Measurements from ENCODE around the gene AKT1.
"Not testable (repeated sequence)": the region's sequence is repeated elsewhere in the genome, so short reads cannot be mapped to it uniquely, and the experiment has no call there.

The AKT1 gene

DNA sequence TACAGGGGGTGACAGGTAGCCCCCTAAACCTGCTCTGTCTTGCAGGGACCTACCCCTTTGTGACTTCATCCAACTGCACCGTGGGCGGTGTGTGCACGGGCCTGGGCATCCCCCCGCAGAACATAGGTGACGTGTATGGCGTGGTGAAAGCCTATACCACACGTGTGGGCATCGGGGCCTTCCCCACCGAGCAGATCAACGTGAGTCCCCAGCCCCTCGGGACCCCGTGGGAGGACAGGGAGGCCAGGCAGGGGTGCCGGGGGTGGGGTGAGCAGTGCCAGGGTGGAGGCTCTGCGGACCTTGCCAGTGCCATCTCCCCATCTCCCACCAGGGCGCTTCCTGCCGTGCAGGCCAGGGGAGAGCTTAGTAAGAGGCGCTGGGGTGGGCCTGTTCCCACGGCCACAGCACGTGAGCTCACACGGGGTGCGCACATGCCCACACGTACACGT is 53.7 kb downstream of the AKT1 start:
- in situ Hi-C loops (cut with MboI; ENCODE audit: low sequenced_read_pairs) = no loop called here

DNA sequence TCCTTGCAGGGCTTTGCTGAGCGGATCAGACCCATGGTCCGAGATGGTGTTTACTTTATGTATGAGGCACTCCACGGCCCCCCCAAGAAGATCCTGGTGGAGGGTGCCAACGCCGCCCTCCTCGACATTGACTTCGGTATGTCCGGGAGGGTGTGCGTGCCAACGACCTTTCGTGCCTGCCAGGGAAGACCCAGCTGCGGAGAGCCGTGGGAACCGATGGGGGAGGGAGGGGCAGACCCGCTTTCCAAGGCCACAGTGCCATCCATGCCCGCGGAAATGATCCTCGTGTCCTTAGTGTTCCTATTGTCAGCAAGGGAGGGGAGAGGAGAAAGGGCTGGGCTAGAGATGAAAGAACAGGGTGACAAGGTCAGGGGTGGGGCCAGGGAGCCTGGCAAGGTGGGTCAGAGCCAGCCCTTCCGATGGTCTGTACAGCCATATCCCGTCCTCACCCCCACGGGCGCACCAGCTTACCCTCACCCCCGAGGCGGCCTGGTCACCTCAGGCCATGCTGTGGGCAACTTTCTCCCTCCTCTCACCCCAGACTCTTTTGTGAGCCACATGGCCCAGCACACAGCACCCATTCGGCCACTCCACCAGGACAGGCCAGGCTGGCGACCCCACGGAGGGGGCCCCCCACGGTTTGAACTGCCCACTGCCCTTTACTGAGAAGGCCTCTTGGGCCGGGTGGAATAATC is 54.3 kb downstream of the AKT1 start:
- in situ Hi-C loops (cut with MboI; ENCODE audit: low sequenced_read_pairs) = no loop called here

DNA sequence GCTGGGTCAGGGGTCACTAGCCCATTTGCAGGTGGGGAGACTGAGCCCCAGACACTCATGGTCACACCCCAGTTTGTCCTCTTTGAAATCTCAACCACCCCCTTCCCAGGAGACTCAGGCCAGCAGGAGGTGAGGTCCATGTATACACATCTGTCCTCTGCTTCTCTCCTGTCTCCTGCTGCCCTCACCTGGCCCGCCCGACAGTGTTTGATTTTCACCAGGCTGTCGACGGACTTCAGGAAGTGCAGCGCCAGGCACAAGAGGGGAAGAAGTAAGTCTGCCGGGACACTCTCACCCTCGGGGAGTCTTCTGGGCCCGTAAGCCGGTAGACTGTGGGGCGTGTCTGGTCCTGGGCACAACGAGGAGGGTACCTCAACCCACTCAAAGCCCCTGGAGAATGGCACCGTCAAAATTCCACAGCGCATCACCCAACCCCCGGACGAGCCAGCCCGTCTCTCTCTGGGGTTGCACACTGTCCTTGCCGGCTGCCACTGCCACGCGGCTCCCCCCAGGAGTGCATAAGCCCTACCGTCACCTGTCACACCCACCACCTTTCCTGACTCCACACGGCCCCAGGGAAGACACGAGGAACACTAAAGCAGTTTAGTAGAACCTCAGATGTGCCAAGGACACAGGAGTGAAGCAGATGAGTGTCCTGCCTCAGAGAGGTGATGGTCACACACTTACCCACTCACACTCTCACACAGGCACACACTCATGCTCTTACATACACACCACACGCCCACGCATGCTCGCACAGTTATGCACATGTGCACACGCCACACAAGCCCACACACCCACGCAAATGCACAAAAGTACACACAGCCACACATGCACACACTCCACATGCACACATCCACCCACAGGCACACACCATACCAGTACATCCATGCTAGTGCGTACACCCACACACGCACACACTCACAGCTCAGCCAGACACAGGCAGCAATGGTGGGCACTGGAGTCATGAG is 55.7 kb downstream of the AKT1 start:
- in situ Hi-C loops (cut with MboI; ENCODE audit: low sequenced_read_pairs) = no loop called here

DNA sequence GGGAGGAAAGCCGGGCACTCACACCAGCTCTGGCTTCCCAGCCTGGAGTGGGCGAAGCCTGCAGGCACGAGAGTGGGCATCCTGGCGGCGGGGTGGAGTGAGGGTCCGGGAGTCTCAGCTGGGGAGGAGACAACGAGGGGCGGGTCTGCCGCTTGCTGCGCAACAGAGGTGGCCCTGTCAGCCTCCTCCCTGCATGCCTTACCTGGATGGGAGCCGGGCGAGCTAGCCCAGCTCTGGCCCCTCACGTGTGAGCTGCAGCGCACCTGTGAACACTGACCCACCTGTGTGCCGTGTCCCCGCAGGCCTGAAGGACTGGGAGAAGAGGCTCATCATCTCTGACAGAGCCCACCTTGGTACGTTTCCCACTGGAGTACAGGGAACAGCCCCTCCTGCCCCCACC is 56.5 kb downstream of the AKT1 start:
- in situ Hi-C loops (cut with MboI; ENCODE audit: low sequenced_read_pairs) = no loop called here

DNA sequence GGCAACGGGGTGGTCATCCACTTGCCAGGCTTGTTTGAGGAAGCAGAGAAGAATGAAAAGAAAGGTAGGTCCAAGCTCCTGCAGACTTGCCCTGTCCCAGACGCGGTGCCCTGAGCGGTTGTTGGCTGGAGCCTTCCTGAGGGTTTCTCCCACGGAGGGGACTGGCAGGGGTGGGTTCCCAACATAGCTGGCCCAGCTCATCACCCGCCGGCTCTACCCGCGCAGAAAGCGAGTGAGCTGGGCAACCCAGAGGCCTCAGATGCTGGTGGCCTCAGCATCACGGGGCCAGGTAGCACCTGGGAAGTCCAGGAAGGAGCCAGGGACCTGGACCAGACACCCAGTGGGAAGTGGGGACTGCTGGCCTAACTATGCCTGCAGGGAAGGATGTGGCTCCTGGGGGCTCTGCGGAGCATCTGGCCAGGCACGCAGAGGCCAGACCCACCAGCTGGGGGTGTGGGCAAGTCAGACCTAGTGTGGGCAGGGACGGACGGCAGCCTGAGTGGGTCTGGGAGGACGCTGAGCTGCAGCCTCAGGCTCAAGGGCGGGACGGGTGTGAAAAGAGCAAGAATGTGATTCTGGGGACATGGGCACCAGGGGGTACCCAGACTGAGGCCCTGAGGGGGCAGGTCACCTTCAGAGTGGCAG is 57.1 kb downstream of the AKT1 start:
- in situ Hi-C loops (cut with MboI; ENCODE audit: low sequenced_read_pairs) = no loop called here

DNA sequence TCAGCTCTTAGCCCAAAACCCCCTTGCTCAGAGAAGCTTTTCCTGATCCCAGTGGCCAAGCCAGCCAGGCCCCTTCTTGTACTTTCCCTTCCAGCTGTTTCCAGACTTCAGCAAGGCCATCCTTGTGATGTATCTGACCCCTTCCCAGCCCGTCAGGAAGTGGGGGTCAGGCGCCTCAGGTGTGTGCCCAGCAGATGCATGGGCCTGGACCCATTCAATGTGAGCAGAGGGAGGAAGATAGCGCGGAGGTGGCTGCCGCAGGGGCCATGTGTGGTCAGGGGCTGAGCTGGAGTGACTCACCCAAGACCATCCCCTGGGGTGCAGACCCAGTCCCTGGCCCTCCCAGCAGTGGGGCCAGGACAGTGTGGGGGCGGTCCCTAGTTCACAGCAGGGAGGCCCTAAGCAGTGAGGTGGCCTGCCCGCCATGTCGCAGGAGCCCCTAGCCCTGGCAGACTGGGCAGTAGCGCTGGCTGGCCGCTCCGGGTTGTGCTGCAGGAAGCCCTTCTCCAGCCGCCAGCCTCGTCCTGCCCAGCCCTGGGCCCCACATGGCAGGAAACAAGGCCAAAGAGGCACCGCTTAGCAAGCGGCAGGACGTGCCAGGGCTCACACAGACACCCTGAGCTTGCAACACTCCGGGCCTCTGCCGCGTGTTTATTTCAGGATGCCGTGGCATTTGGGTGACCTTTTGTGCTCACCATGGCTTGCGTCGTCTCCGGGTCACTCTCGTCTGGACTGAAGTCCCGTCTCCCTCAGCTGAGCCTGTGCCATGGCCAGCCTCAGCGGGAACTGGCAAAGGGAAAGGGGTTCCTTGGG is 59.5 kb downstream of the AKT1 start:
- in situ Hi-C loops (cut with MboI; ENCODE audit: low sequenced_read_pairs) = no loop called here

DNA sequence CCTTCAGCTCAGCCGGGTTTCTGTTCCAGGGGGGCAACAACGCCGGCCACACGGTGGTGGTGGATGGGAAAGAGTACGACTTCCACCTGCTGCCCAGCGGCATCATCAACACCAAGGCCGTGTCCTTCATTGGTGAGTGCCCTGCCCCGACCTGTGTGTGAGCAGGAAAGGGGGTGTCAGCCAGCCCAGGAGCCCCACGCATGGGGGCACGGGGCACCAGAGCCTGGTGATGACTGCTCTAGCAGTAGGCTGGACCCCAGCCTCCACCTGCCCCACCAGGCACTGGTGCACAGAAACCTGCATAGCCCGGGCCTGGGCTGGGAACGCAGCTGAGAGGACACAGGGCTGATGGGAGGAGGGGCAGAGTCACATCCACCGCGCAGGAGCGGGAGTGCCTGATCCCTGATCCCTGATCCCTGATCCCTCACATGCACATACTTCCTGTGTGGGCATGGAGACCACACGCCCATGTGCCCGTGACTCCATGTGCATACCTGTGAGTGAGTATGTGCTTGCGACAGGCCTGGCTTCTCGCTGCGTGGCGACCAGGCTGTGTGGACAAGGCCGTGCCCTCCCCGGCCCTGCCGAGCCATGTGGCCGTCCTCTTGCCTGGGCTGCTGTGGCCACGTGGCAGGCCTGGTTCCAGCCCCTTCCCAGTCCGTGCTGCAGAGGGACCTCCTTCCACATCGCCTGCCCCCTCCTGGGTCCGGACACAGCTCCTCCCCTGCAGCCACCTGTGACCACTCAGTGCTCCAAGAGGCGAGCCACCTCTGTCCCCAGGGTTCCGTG is 60.4 kb downstream of the AKT1 start:
- in situ Hi-C loops (cut with MboI; ENCODE audit: low sequenced_read_pairs) = no loop called here

DNA sequence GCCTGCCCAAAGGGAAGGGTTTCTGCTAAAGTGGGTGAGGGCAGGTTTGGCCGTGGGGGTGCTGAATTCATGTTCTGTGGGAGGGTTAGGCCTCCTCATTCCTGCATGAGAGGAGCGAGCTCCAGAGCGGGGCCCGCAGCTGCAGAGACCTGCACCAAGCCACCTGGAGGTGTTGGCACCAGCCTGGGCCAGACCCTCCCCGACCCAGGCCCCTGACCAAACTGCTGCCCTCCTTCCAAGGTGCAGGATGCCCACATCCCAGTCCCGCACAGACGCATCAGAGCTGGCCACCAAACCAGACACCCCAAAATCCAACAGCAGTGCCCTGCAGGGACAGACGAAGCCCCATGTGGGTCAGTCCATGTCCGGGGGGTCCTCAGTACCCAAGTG is 61.0 kb downstream of the AKT1 start:
- in situ Hi-C loops (cut with MboI; ENCODE audit: low sequenced_read_pairs) = no loop called here

DNA sequence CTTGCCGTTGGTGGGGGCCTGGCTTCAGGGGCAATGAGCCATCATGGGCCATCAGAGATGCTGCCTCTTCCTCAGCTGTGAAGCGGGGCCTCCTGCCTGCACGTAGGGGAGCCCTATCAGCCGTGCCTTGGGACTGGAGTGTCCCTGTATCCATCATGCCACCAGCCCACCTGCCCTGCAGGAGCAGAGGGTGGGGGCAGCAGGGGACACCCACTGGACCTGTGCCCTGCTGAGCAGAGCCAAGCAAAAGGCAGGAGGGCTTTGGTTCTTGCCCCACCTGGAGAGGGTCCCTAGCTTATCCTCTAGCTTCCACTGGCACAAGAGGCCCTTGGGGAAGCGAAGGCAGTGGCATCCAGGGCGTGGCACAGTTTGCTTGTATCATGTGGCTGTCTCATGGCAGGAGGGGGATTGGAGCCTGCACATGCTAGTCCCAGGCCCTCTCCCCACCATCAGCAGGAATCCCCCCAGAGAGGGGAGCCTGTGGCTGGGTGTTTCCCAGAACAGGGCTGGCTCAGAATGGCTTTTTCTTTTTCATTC is 61.4 kb downstream of the AKT1 start:
- in situ Hi-C loops (cut with MboI; ENCODE audit: low sequenced_read_pairs) = no loop called here

DNA sequence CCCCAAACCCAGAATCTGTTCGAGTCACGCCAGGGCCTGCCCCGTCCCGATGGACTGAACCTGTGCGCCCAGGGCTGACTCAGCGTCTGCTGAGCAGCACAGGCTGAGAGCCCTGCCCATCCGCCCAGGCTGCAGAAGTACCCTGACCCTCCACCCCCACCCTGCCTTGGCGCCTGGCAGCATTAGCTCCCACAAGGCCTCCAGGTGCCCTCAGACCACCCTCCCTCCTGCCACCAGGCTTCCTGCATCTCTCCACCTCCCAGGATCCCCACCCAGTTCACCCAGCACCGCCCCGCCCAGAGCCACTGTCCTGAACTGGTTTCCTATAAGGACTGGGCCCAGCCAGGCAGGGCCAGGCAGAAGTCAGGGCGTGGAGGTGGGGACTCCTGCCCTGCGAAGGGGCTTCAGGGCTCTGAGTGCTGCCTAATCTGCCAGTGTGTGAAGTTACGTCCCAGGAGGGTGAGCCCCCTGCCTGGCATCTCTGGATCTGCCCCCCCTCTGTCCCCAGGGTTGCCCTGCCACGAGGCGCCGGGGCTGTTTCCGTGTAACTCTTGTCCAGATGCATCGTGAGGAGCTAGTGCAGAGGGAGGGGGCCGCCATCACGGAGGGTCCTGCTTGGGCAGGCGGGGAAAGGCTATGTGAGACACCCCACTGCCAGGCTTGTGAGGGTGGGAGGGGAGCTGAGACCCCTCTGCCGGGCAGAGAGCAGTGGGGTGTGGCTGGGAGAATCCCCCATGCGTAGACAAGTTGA is 62.4 kb downstream of the AKT1 start:
- in situ Hi-C loops (cut with MboI; ENCODE audit: low sequenced_read_pairs) = no loop called here

DNA sequence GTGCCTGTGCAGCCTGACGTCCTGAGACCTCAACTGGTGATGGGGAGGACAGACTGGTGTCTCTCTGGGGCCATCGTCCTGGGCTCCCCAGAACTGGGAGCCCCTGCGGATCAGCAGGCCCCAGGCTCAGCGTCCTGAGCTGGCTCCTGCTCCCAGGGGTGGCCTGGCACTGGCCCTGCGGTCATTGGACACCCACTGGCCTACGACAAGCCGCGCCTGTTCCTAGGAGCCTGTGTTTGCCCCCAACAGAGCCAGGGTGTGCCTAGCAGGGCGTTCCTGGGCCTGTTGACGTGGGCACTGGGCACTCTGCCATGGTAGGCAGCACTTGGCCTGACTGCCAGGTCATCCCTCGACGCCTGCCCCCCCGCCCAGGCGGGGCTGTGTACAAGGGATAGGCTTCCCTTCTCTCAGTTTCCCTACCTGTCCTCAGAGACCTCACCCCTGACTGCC is 63.2 kb downstream of the AKT1 start:
- in situ Hi-C loops (cut with MboI; ENCODE audit: low sequenced_read_pairs) = no loop called here

DNA sequence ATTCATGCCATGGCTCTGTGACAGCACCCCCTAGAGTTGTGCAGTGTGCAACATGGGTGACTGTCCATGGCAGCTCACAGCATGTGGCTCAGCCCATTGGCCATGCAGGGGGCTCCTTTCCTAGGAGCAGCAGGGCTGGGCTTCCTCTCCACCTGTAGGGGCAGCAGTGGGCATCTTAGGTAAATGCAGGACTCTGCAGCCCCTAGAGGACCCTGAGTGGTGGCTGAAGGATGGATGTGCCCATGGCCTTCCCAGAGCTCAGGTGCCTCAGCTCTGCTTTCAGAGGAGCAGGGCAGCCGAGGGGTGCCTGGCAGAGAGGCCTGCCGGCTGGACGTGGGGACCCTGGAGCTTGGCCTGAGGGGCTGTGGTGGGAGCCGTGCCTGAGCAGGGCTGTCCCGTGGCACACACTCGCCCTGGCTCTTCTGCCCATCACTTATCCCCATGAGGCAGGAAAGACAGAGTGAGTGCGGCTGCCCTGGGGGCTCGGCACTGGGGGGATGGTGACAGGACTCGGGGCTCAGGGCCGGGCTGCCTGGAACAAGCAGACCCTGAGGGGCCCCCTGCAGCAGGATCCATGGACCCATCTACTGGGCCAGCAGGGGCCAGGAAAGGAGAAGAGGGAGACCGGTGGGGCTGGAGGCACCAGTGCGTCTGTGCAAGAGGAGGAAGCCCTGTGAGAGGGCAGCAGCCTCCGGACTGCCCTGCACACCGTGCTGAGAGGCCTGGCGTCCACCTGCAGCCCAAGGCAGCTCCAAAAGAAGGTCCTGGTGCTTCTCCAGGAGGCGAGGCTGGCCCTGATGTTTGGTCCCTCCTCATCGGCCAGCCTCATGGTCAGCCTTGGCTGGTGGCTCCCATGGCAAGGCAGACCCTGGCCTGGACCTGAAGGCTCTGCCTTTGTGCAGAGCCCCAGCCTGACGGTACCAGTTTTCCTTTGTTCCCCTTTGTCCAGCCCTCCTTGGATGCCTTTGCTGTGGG is 63.9 kb downstream of the AKT1 start:
- in situ Hi-C loops (cut with MboI; ENCODE audit: low sequenced_read_pairs) = no loop called here

DNA sequence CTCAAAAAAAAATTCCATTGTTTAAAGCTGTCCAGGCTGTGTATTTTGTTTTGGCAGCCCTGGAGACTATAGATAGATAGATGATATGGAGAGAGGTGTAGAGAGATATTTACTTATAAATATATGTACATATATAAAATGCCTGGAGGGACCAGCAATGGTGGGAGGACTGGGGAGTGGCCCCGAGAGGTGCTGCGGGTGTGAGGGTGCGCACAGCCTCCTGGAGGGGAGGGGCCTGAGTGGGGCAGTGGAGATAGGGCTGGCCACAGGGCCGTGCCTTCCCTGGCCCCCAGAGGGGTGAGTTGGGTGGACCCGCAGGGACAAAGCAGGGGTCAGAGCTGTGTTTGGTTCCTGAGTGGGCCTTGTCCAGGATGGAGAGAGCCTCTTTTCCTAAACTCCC is 65.1 kb downstream of the AKT1 start:
- in situ Hi-C loops (cut with MboI; ENCODE audit: low sequenced_read_pairs) = no loop called here

DNA sequence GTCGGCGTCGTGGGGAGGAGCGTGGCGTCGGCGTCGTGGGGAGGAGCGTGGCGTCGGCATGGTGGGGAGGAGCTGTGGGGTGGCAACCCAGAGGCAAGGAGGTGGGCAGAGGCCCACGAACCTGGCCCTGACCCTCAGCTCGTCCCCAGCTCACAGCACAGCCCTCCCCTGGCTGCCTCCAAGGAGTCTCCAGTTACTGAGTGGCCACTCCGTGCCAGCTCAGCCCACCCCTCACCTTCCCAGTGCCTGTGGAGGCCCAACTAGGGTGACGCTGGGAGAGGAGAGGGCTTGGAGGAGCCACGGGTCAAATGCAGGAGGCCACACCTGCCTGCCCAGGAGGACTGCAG is 65.7 kb downstream of the AKT1 start:
- in situ Hi-C loops (cut with MboI; ENCODE audit: low sequenced_read_pairs) = no loop called here

DNA sequence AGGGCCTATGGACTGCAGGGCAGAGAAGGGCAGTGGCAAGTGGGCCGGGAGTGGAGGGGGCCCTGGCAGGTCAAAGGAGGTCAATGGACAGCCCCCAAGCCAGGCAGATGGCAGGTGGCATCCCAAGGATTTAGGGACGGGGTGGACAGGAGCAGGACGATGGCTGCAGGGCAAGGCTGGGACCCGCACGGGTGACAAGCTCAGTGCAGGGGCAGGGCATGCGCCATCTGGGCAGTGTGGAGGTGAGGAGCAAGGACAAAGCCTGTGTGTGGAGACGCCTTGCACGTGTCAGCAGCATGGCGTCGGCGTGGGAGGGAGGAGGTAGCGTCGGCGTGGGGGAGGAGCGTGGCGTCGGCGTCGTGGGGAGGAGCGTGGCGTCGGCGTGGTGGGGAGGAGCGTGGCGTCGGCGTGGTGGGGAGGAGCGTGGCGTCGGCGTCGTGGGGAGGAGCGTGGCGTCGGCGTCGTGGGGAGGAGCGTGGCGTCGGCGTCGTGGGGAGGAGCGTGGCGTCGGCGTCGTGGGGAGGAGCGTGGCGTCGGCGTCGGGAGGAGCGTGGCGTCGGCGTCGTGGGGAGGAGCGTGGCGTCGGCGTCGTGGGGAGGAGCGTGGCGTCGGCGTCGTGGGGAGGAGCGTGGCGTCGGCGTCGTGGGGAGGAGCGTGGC is 66.2 kb downstream of the AKT1 start:
- in situ Hi-C loops (cut with MboI; ENCODE audit: low sequenced_read_pairs) = not testable (repeated sequence)

DNA sequence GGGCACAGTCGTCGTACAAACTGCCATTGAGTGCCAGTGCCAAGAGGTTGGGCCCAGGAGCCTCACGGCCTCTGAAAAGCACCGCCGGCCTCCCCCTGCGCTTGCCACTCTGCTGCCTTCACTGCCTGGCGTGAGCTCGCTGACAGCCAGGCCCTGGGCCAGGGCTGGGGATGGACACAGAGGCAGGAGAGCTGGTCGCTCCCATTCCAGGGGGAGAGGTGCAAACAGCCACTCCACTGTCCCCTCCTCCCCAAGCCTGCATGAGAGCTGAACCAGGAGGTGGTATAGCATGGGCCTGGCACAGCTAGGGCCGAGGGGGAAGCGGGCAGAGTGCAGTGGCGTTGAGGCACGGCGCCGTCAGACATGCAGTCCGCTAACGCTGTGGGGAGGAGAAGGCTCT is 66.9 kb downstream of the AKT1 start:
- in situ Hi-C loops (cut with MboI; ENCODE audit: low sequenced_read_pairs) = no loop called here

All from HL-60/S4 treated with phorbol 12-myristate 13-acetate at 8.2 ng/mL for 4 days and 3 days (cell line).